Cardiac muscle cell (in vitro differentiated cells and primary cell): ENCODE results near the gene OPRD1. TPM values are rescaled to one million over a fixed set of nuclear protein-coding genes. Genes with fewer than 3 reads are reported as not detected.
"Not testable (repeated sequence)": the region's sequence is repeated elsewhere in the genome, so short reads cannot be mapped to it uniquely, and the experiment has no call there.

Source experiments
- DNase-seq, 2 donors: peaks; one replicate each; pipeline versions ENCODE4 v3.0.0 to v3.0.0-alpha.2; 2010 to 2017; ENCODE audit warnings: low read depth in 1 of 2, low spot score in 1 of 2
- H3K27ac ChIP-seq: fragments of 200-600 bp; sonication (generic); 2 replicates; pipeline ENCODE4 v1.5.1; 2016
- H3K27me3 ChIP-seq: fragments of 200-600 bp; sonication (generic); 2 replicates; pipeline ENCODE4 v1.6.0; 2016; ENCODE audit warnings: control low read depth
- H3K36me3 ChIP-seq: fragments of 200-600 bp; sonication (generic); 2 replicates; pipeline ENCODE4 v1.5.1; 2016; ENCODE audit warnings: control low read depth
- H3K4me1 ChIP-seq: fragments of 200-600 bp; sonication (generic); 2 replicates; pipeline ENCODE4 v1.8.1; 2017; ENCODE audit warnings: low read depth, mild to moderate bottlenecking, mixed run types
- H3K4me3 ChIP-seq: fragments of 200-600 bp; sonication (generic); 2 replicates; pipeline ENCODE4 v1.5.1; 2016; ENCODE audit warnings: mild to moderate bottlenecking
- H3K9me3 ChIP-seq: fragments of 200-600 bp; sonication (generic); 2 replicates; pipeline ENCODE4 v1.5.1; 2017; ENCODE audit warnings: low read depth, mild to moderate bottlenecking, control low read depth
- CTCF ChIP-seq: IDR thresholded peaks from 2 replicates; pipeline ENCODE4 v1.5.1; 2012; ENCODE audit warnings: low read depth, mild to moderate bottlenecking, low read length
- polyA plus RNA-seq: library from polyadenylated mRNA; unstranded; fragments of >200 nt; fragmentation: Nextera tagmentation; extraction: Ambion mirVana; gene quantifications from 2 replicates; pipeline ENCODE4 v1.2.1, GENCODE V29; 2016
- total RNA-seq: library from RNA; depleted of rRNA; stranded (reverse); fragments of >200 nt; gene quantifications from 2 replicates; pipeline ENCODE4 v1.2.3, GENCODE V29; 2016

OPRD1 gene
- total and polyA plus RNA-seq, 2 experiments from 2014 or later: 0.13 to 0.60 TPM

GRCh38 chr1:28822799-28823198 is 10.8 kb downstream of the OPRD1 start:
- DNase-seq: no peak
- no peak overlapping the region for H3K4me3 ChIP-seq
- no peak overlapping the region for H3K27ac ChIP-seq
- H3K36me3 ChIP-seq: no peaks in the 10 kb centered on the region
- H3K4me1 ChIP-seq: no peaks in the 10 kb centered on the region
- TF ChIP-seq CTCF: no peak
- no peaks in the 10 kb centered on the region for H3K9me3 ChIP-seq
- no peaks in the 10 kb centered on the region for H3K27me3 ChIP-seq

- not testable (repeated sequence) for H3K27ac ChIP-seq, DNase-seq, H3K9me3 ChIP-seq, H3K36me3 ChIP-seq, H3K4me1 ChIP-seq, H3K4me3 ChIP-seq, H3K27me3 ChIP-seq
Observed at GRCh38 chr1:28824061-28824460, 12.1 kb downstream of the OPRD1 start.

GRCh38 chr1:28828227-28828858 is 16.4 kb downstream of the OPRD1 start:
- not testable (repeated sequence) for H3K4me3 ChIP-seq, H3K36me3 ChIP-seq, H3K9me3 ChIP-seq, H3K4me1 ChIP-seq, H3K27me3 ChIP-seq, H3K27ac ChIP-seq
- DNase-seq: peak in 1 of 2 donors; percentile 58

GRCh38 chr1:28830814-28831213 is 18.8 kb downstream of the OPRD1 start:
- H3K27ac ChIP-seq: no peak overlapping the region
- no peaks in the 10 kb centered on the region for H3K27me3 ChIP-seq
- no peak overlapping the region for H3K4me3 ChIP-seq
- H3K9me3 ChIP-seq: no peaks in the 10 kb centered on the region
- TF ChIP-seq CTCF: no peak
- no peaks in the 10 kb centered on the region for H3K4me1 ChIP-seq
- no peak for DNase-seq
- H3K36me3 ChIP-seq: no peaks in the 10 kb centered on the region

- no peak for DNase-seq
- Histone ChIP-seq H3K4me1 (no peaks in the 10 kb centered on the region), H3K4me3 (no peak overlapping the region), H3K9me3 (no peaks in the 10 kb centered on the region), H3K36me3 (no peaks in the 10 kb centered on the region), H3K27me3 (no peaks in the 10 kb centered on the region), H3K27ac (no peak overlapping the region)
- no peak for TF ChIP-seq CTCF
Observed at GRCh38 chr1:28832966-28833365, 21.0 kb downstream of the OPRD1 start.

GRCh38 chr1:28833381-28833780 is 21.4 kb downstream of the OPRD1 start:
- Histone ChIP-seq H3K4me3 (no peak overlapping the region), H3K27ac (no peak overlapping the region), H3K4me1 (no peaks in the 10 kb centered on the region), H3K36me3 (no peaks in the 10 kb centered on the region), H3K9me3 (no peaks in the 10 kb centered on the region), H3K27me3 (no peaks in the 10 kb centered on the region)
- no peak for TF ChIP-seq CTCF
- no peak for DNase-seq

GRCh38 chr1:28835237-28835650 is 23.3 kb downstream of the OPRD1 start:
- Histone ChIP-seq H3K36me3 (no peaks in the 10 kb centered on the region), H3K4me1 (no peaks in the 10 kb centered on the region), H3K27me3 (no peaks in the 10 kb centered on the region), H3K4me3 (no peak overlapping the region), H3K27ac (no peak overlapping the region), H3K9me3 (no peaks in the 10 kb centered on the region)
- DNase-seq: no peak
- no peak for TF ChIP-seq CTCF
